ENCODE results near the gene ACOXL. TPM values are rescaled to one million over a fixed set of nuclear protein-coding genes. Genes with fewer than 3 reads are reported as not detected.

Gene ACOXL
- total and polyA plus RNA-seq, 9 donors = 0.17 to 0.31 (median 0.23) TPM; not detected in 4

DNA sequence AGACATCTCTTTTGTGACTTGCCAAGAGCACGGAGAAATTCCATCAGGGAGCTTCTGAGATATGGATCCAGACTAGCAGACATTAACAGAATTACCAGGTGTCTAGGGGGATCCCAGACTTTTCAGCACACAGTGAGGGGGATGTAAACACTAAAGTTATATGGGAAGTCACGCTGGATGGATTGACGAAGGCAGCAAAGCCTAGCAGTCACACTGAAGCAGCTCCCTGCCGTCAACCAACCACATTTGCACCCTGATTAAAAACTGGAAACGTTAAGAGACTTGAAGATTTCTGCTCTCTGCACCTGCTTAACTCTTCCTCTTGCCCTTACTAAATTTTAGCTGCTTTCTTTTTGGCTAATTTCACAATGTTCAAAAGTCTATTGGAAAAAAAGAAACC lies 325.9 kb downstream of the ACOXL start:
- TF ChIP-seq, protein P1, sequence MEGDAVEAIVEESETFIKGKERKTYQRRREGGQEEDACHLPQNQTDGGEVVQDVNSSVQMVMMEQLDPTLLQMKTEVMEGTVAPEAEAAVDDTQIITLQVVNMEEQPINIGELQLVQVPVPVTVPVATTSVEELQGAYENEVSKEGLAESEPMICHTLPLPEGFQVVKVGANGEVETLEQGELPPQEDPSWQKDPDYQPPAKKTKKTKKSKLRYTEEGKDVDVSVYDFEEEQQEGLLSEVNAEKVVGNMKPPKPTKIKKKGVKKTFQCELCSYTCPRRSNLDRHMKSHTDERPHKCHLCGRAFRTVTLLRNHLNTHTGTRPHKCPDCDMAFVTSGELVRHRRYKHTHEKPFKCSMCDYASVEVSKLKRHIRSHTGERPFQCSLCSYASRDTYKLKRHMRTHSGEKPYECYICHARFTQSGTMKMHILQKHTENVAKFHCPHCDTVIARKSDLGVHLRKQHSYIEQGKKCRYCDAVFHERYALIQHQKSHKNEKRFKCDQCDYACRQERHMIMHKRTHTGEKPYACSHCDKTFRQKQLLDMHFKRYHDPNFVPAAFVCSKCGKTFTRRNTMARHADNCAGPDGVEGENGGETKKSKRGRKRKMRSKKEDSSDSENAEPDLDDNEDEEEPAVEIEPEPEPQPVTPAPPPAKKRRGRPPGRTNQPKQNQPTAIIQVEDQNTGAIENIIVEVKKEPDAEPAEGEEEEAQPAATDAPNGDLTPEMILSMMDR (IDR thresholded peaks at IDR 0.05) = no peak
- TF ChIP-seq EP300 (IDR thresholded peaks at IDR 0.05) (no peak), POLR2A (IDR thresholded peaks at IDR 0.05) (no peak)
- no peak for DNase-seq
- no peak overlapping the region for H3K4me3 ChIP-seq
- H3K4me1 ChIP-seq (ENCODE audit: insufficient read depth) = no peaks in the 10 kb centered on the region
- no peaks in the 10 kb centered on the region for H3K27me3 ChIP-seq
- WGBS, 3 donors = 33 to 51% (median 39%) methylated on average over 5 of the region's 5 CpGs
- no peak overlapping the region for H3K27ac ChIP-seq
- H3K36me3 ChIP-seq = no peaks in the 10 kb centered on the region
- intact Hi-C loops (cut with DNase I) = no loop called here
- H3K9me3 ChIP-seq = peaks cover 0 to 5% of the 10 kb centered on the region in 2 donors

DNA sequence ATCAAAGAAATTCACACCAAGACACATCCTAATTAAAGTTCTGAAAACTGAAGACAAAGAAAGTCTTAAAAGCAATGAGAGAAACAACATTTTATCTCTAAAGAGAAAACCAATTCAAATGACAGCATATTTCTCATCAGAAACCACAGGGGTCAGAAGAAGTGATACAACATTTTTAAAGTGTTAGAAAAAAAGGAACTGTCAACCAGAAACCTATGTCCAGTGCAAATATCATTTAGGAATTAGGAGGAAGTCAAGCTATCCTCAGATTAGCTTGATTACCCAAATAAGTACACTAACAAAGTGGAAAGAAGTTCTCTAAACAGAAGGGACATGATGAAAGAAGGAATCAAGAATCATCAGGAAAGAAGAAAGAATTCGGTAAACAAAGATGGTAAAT lies 328.8 kb downstream of the ACOXL start:
- Histone ChIP-seq H3K4me1 (ENCODE audit: insufficient read depth) (no peaks in the 10 kb centered on the region), H3K27me3 (no peaks in the 10 kb centered on the region), H3K27ac (no peak overlapping the region), H3K36me3 (no peaks in the 10 kb centered on the region), H3K9me3 (peaks cover 0 to 5% of the 10 kb centered on the region in 2 donors), H3K4me3 (no peak overlapping the region)
- WGBS, 3 donors = 89 to 91% (median 89%) methylated on average over 1 of the region's 1 CpG
- TF ChIP-seq EP300 (IDR thresholded peaks at IDR 0.05) = no peak
- TF ChIP-seq, protein P1 (IDR thresholded peaks at IDR 0.05) = no peak
- TF ChIP-seq POLR2A (IDR thresholded peaks at IDR 0.05) = no peak
- intact Hi-C loops (cut with DNase I) = no loop called here
- DNase-seq = no peak

- Histone ChIP-seq H3K4me3 (no peak overlapping the region), H3K27me3 (no peaks in the 10 kb centered on the region), H3K9me3 (peaks cover 0 to 5% of the 10 kb centered on the region in 2 donors), H3K36me3 (no peaks in the 10 kb centered on the region), H3K27ac (no peak overlapping the region), H3K4me1 (ENCODE audit: insufficient read depth) (no peaks in the 10 kb centered on the region)
- TF ChIP-seq EP300 (IDR thresholded peaks at IDR 0.05) (no peak), POLR2A (IDR thresholded peaks at IDR 0.05) (no peak)
- TF ChIP-seq, protein P1 (IDR thresholded peaks at IDR 0.05) = no peak
- intact Hi-C loops (cut with DNase I) = no loop called here
- WGBS, 3 donors = 30 to 50% (median 39%) methylated on average over 2 of the region's 2 CpGs
- no peak for DNase-seq
These were observed 330.0 kb downstream of the ACOXL start for GRCh38 chr2:111062417-111062816.

- Histone ChIP-seq H3K27me3 (no peaks in the 10 kb centered on the region), H3K36me3 (no peaks in the 10 kb centered on the region), H3K27ac (no peak overlapping the region), H3K4me1 (ENCODE audit: insufficient read depth) (no peaks in the 10 kb centered on the region), H3K4me3 (no peak overlapping the region), H3K9me3 (no peaks in the 10 kb centered on the region)
- no peak for DNase-seq
- intact Hi-C loops (cut with DNase I) = no loop called here
- 88 to 91% (median 89%) methylated on average over 2 of the region's 2 CpGs for WGBS, 3 donors
- TF ChIP-seq EP300 (IDR thresholded peaks at IDR 0.05) = no peak
- TF ChIP-seq, protein P1 (IDR thresholded peaks at IDR 0.05) = no peak
These were observed 333.8 kb downstream of the ACOXL start for GRCh38 chr2:111066062-111066593.

Measured in ovary (tissue), 9 donors.